GM21723 (cell line): ENCODE data around the gene KRTAP3-3.
"Not testable (repeated sequence)": the region's sequence is repeated elsewhere in the genome, so short reads cannot be mapped to it uniquely, and the experiment has no call there.

Source experiments
- ATAC-seq: cut with Tn5 transposase; IDR thresholded peaks from one replicate; pipeline ENCODE4 v1.9.1; 2021; ENCODE audit warnings: mild to moderate bottlenecking, moderate library complexity; ENCODE audit not compliant: unreplicated experiment

Gene KRTAP3-3

GRCh38 chr17:40993839-40994238 is at the start of gene KRTAP3-3:
Gene KRTAP3-3, minus strand, starts transcription at chr17:40994164. Its CDS starts 67 bp downstream, at chr17:40994097.
- ATAC-seq: no peak

- no peak for ATAC-seq
Observed at GRCh38 chr17:41042953-41043352, 49.0 kb upstream of the KRTAP3-3 start.

- ATAC-seq: not testable (repeated sequence)
Observed at GRCh38 chr17:41040783-41041571, 47.0 kb upstream of the KRTAP3-3 start, which contains the start of gene KRTAP1-1. Gene KRTAP1-1, minus strand, starts transcription at chr17:41041450. Its CDS starts 53 bp downstream, at chr17:41041397.

GRCh38 chr17:41037853-41038350 is 43.9 kb upstream of the KRTAP3-3 start:
- no peak for ATAC-seq

- ATAC-seq: not testable (repeated sequence)
Observed at GRCh38 chr17:41034346-41034935, 40.5 kb upstream of the KRTAP3-3 start, which contains the start of gene KRTAP1-3. Gene KRTAP1-3, minus strand, starts transcription at chr17:41034874. Its CDS starts 53 bp downstream, at chr17:41034821.

DNA sequence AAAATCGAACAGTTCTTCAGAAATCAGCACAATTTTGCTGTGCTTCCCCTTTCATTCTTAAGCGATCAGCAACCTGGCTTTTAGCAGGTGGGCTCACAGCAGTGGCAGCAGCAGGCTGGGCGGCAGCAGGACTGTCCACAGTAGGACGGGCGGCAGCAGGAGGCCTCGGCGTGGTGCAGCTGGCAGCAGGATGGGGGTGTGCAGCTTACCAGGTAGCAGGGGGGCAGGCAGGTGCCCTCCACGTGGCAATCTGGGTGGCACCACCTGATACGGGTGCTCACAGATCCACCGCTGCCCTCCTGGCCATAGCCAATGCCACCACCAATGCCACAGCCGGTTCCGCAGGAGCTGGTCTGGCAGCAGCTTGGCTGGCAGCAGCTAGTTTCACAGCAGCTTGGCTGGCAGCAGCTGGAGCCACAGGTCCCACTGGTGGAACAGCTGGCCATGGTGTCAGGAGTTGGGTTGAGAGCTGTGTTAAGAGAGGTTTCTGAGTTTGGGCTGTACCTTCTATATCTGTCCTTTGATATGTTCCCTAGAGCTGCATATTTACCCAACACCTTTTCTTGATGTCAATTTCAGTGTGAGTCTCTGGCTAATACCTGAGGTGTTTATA is 35.8 kb upstream of the KRTAP3-3 start, which contains the start of gene KRTAP1-4:
TSS of gene KRTAP1-4 (minus strand) at position 563 of the 613 bp plus-strand sequence. CDS start at position 446, 117 bp downstream.
- no peak for ATAC-seq

- no peak for ATAC-seq
Observed at GRCh38 chr17:41026715-41027471, 32.9 kb upstream of the KRTAP3-3 start, which contains the start of gene KRTAP1-5. Gene KRTAP1-5, minus strand, starts transcription at chr17:41027208. Its CDS starts 53 bp downstream, at chr17:41027155.

DNA sequence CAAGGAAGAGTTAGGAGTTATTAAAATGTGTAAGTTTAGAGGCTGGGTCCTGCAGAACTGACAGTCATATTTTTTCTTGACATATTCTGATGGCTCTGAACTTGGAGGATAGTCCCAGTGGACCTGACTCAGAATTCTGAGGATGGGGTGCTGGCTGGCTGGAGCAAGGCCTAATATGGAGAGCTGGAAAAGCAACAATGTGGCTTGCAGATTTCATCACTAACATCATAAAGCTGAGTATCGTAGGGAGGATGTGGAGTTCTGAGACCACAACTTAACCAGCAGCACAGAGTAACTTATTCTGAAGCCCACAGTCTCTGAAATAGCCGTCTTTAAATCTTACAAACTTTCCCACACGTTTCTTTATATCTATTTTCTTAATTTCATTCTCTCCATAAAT is 30.7 kb upstream of the KRTAP3-3 start:
- ATAC-seq: no peak

DNA sequence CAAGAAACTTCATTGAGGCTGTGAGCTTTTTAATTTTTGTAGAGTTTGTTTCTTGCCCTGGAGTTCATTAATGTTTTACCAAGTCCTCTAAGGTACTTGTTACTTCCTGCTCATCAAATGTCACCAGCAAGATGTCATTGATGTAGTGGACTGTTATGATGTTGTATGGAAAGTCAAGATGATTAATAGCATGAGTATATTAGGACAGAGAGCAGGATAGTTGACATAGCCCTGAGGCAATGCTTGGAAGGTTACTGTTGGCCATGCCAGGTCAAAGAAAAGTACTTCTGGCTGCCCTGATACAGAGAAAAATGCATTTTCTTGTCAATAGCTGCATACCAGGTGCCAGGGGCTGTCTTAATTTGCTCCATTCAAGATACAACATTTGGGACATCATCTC is 26.4 kb upstream of the KRTAP3-3 start:
- ATAC-seq: no peak

DNA sequence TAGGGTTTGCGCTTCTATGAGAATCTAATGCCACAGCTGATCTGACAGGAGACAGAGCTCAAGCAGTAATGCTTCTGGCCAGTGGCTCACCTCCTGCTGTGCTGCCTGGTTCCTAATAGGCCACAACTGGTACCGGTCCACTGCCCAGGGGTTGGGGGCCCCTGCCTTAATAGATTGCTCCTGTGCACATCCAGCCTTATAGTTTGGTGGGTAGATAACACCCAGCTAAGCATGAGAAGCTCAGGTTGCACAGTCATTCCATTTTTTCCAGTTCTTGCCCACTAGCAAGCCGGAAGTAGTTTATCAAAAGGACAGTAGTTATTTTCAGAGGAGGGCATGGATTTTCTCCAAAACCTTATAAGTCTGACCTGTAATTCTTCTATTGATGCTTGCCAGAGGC is 25.5 kb upstream of the KRTAP3-3 start:
- no peak for ATAC-seq

GRCh38 chr17:41018541-41018940 is 24.6 kb upstream of the KRTAP3-3 start:
- ATAC-seq: no peak

GRCh38 chr17:41016578-41017215 is 22.7 kb upstream of the KRTAP3-3 start:
- no peak for ATAC-seq

GRCh38 chr17:41015454-41015853 is 21.5 kb upstream of the KRTAP3-3 start:
- no peak for ATAC-seq

- no peak for ATAC-seq
Observed at GRCh38 chr17:41013606-41014005, 19.6 kb upstream of the KRTAP3-3 start.

DNA sequence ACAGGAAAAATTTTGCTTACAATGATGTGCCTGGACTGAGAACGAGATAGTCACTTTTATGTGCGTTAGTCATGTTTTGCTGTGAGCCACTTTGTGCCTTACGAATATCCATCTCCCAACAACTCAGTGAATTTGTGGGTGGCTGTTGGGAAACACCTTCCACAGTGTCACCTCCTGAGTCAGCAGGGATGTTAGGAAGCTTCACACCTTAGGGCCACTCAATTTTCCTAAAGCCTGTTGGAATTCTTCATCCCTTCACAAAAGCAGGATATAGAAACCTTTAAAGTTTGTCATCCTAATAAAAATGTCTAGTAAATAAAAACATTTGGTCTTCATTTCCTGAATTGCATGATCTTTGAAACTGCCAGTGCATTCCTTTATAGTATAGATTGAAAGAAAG is 19.2 kb upstream of the KRTAP3-3 start:
- no peak for ATAC-seq

DNA sequence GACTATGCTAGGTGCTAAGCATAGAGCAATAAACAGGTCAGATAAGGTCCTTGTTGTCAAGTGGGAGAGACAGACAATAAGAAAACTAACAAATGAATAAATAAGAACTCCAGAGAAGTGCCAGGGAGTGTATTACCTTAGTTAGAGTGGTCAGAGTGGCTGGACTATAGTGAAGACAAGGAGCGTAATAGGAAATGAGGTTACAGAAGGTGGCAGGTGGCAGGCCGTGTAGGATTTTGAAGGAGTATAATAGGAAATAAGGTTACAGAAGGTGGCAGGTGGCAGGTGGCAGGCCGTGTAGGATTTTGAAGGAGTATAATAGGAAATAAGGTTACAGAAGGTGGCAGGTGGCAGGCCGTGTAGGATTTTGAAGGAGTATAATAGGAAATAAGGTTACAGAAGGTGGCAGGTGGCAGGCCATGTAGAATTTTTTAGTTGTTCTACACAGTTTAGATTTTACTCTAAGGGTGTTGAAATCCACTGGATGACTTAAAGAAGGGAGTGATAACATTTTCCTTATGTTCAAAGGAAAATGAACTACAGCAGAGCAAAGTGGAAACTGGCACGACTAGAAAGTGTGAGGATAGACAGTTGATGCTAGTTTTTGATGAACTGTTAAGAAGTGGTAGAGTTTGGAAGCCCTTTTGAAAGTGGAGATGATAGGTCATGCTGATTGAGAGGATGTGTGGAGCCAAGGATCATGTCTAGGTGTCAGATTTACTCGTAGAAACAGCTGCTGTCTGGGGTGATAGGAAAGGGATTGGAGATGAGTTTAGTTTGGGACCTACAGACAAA is 18.6 kb upstream of the KRTAP3-3 start:
- ATAC-seq: no peak

- no peak for ATAC-seq
Observed at GRCh38 chr17:41010441-41010840, 16.5 kb upstream of the KRTAP3-3 start.

- no peak for ATAC-seq
Observed at GRCh38 chr17:41009936-41010335, 16.0 kb upstream of the KRTAP3-3 start.

DNA sequence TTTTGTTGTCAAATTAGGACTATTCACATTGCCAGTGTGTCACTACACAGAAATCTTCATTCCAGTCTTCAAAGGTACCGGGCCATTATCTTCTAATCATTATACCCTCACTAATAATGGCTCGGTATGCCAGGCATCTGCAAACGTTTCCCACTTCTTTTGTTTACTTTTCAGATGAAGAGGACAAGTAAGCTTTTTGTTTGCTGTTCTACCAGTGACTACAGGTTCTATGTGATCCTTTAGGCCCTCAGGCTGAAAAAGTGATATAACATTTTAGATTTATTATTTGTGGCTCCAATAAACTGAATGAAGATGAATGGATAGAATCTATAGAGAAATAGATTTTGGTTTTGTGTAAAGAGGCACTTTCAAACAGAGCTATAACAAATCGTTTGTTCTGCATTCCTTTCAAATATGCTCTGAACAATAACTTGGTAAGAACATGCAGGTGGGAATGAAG is 15.4 kb upstream of the KRTAP3-3 start:
- ATAC-seq: no peak
